GM12801 (cell line): Measurements from ENCODE around the gene CASQ1.

ENCODE experiments used
- TF ChIP-seq, protein P1 (sequence below): IDR thresholded peaks from one replicate; pipeline ENCODE4 v1.5.1; 2011; ENCODE audit warnings: control low read depth; ENCODE audit not compliant: insufficient read length; ENCODE audit errors: extremely low read depth

The CASQ1 gene

DNA sequence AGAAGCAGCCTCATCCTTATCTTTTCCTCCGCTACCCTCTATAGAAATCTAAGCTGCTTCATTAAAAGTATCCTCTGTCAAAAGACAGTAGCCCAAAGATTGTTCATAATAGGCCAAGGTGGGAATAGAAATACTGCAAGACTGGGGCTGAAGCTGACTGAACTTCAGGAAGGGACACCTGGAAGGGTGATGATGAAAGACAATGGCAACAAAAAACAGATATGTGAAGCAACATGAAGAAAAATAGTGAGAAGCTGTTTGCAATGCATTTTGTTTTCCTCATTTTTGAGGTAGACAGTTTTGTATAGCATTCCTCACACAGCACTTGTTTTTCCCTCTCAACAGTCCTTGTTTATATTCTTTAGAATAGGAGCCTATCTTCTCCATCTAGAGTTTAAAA is 55.1 kb downstream of the CASQ1 start:
- TF ChIP-seq, protein P1, sequence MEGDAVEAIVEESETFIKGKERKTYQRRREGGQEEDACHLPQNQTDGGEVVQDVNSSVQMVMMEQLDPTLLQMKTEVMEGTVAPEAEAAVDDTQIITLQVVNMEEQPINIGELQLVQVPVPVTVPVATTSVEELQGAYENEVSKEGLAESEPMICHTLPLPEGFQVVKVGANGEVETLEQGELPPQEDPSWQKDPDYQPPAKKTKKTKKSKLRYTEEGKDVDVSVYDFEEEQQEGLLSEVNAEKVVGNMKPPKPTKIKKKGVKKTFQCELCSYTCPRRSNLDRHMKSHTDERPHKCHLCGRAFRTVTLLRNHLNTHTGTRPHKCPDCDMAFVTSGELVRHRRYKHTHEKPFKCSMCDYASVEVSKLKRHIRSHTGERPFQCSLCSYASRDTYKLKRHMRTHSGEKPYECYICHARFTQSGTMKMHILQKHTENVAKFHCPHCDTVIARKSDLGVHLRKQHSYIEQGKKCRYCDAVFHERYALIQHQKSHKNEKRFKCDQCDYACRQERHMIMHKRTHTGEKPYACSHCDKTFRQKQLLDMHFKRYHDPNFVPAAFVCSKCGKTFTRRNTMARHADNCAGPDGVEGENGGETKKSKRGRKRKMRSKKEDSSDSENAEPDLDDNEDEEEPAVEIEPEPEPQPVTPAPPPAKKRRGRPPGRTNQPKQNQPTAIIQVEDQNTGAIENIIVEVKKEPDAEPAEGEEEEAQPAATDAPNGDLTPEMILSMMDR, result no peak

DNA sequence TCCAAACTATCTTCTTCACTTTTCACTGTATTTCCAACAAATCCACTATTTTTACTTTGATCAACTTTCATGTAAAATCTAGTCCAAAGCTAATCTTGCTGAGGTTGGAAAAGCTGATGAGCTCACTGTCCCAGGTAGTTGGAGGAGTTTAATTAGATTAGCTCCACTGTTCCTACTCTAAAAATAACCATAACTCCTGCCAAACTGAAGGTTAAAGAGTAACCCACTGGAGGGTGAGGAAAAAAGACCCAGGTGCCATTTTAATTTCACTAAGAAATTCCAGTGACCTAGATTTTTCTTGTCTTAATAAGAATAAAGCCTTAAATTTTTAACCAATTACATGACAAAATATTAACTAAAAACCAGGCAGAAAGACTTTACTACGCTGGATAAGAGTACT is 56.7 kb downstream of the CASQ1 start:
- TF ChIP-seq, protein P1, result no peak

DNA sequence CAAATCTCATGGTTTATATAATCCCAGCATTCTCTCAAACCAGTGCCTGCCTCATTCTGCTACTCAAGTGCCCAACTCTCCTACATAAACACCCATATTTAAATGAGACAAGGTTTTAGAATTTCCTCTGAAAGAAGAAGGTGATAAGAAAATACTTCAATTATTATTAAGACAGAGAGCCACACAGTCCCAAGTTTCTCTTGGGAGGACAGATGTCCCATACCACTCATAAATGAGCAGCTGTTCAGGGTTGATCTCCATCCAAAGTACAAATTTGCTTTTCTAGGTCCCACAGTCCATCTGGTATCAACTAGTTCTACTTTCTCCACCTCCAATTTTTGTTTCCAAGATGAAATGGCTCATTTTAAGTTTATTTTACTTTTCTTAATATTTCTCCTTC is 60.6 kb downstream of the CASQ1 start:
- TF ChIP-seq, protein P1, result no peak
